Left forelimb (tissue), 1 donor: ENCODE results near the gene CLRN2.
A peak's percentile ranks its signal among the peaks of the same experiment; 100 is the strongest.
"Not testable (repeated sequence)": the region's sequence is repeated elsewhere in the genome, so short reads cannot be mapped to it uniquely, and the experiment has no call there.

Source experiments
- DNase-seq: peaks from one replicate; pipeline ENCODE4 v3.0.0-alpha.2; 2018; ENCODE audit warnings: low spot score

Gene CLRN2

GRCh38 chr4:17504081-17504480 lies 10.9 kb upstream of the CLRN2 start:
- no peak for DNase-seq

GRCh38 chr4:17510582-17510981 lies 4.4 kb upstream of the CLRN2 start:
- DNase-seq, result no peak

GRCh38 chr4:17511051-17511450 lies 3.9 kb upstream of the CLRN2 start:
- DNase-seq, result no peak

DNA sequence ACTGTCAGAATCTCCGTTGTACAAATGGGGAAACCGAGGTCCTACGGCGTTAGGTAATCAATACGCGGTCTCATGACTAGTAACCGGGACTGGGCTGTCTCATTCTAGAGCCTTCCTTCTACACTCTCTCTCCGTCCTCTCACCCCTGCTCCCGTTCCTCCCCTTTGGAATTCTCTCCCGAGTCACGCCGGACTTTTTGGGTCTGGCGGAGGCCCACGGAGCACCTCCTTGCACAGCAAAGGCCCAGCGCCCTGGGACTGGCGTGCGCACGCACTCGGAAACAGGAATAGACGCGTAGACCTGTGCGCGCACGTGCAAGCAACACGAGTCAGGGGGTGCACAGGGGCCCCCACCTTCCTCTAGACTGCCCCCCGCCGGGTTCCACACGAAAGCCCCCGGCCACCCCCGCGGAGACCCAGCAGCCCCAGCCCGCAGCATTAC lies 3.4 kb upstream of the CLRN2 start:
- peak; percentile 70 for DNase-seq

DNA sequence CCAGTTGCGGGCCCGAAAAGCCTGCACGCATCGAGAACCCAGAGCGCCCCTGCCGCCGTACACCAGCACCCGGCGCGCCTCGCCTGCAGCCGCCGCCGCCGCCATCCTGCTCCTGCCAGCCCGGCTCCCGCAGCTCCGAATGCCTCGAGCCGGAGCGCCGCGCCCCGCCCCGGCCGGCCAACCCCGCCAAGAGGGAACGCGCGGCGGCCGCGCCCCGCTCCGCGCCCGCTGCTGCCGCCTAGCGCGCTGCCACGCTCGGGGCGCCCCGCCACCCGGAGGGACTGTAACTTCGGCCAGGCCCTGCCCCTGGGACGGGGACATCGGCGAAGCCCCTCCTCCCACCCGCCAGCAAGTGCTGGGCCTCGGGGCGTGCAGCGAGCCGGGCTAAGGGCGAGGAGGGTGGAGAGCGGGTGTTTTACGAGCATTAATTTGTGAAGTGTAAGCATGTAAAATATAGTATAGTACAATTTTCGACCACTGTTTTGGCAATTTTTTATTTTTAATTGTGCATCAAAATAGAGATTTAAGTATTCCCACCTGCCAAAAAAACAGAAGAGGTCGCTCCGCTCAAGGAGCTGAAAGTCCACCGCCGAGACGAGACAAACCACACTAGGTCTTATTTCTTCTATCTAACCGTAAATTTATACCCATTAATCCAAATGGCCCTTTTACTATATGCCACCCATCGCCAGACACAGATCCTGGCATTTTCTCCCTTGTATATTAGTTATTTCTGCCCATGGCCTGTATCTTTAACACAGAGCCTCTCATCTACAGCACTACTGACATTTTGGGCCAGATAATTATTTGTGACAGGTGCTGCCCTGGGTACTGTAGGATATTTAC lies 2.8 kb upstream of the CLRN2 start, which contains the start of gene QDPR:
QDPR (minus strand) TSS at position 141 of the 846 bp plus-strand sequence; CDS start at position 105, 36 bp downstream.
- DNase-seq, result peak; percentile 85

DNA sequence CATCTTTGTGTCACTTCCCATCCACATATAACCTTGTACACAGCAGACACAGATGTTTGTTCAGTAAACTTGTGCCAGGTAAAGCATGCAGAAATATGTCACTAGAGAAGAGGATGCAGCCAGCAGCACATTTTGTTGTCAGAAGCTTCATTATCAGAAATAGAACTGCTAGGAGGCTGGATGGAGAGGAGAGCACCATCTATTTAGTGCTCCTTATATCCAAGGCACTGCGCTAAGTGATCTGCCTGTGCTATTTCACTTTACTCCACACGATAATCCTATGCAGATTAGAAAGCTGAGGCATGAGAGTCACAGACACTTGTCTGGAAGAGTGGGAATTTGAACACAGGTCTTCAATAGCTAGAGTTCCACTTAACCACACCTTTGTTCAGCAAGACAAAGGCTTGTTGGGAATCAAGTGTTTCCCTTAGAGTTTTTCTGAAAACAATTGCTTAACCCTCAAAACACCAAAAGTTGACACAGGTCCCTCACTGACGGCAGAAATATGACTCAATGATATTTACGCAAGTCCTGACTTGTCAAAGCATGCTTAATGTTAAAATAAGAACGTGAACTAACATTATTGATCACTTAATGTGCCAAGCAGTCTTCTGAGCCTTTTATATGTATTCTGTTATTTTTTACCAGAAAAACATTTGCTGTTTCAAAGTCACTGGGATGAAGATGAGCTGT lies 1.8 kb upstream of the CLRN2 start:
- no peak for DNase-seq

DNA sequence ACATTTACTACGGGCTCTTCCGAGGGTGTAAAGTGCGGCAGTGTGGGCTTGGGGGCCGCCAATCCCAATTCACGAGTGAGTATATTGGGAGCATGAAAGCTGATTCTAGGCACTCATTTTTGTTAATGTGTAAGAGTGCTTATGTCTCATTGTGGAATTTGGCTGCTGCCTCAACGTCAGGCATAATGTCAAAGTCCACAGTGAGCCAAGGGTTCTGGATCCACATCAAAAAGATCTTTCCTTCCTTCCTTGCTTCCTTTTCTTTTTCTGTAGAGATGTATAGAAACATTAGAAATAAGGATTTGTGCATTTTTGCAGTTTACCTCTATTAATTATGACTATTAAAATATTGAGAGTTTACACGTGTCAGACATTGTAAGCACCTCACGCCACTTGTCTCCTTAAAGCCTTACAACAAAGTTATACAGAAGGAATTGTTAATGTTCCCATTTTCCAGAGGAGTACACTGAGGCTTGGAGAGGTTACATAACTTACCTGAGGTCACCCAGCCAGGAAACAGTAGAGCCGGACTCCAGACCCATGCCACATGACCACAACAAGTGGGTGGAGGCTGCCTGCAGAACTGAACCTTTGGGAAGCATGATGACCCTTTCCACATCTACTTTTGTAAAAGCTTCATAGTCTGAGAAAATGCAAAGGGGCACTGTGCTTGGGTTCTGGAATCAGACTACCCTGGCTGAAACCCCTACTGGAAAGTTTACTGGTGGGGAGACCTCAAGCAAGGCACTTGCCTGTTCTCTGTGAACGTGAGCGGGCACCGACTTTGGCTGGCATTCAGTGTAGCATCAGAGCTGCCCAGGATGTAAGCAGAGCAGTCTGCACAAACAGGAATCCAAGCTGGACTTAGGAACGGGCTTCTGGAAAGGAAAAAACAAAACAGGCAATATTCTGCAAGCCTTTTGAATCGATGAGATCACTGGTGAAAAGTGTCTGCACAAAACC lies 761 bp downstream of the CLRN2 start:
- no peak for DNase-seq

GRCh38 chr4:17516980-17517379 lies 2.0 kb downstream of the CLRN2 start:
- no peak for DNase-seq

- DNase-seq, result no peak
Observed at GRCh38 chr4:17517664-17518063, 2.7 kb downstream of the CLRN2 start.

- DNase-seq, result no peak
Observed at GRCh38 chr4:17521595-17521994, 6.6 kb downstream of the CLRN2 start.

- DNase-seq, result no peak
Observed at GRCh38 chr4:17523662-17524061, 8.7 kb downstream of the CLRN2 start.

- DNase-seq, result no peak
Observed at GRCh38 chr4:17526695-17527477, 11.9 kb downstream of the CLRN2 start.

DNA sequence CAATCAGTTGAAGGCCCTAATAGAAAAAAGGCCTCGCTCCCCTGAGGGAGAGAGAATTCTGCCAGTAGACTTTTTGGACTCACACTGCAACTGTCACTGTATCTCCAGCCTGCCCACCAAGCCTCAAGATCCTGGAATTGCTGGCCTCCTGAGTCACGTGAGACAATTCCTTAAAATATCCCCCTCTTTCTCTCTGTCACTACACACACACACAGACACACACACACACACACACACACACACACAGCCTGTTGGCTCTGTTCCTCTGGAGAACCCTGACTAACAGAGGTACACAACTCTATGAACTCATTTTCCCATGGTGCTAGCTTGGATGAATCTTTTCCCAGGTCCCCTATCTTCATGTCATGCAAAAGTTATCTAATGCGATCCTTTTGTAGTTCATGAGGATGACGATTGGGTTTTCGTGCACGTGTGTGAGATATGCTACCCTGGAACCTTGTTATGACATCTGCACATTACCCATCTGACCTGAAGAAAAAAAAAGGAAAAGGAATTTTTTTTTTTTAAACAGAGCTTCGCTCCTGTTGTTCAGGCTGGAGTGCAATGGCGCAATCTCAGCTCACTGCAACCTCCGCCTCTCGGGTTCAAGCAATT lies 13.7 kb downstream of the CLRN2 start:
- no peak for DNase-seq

- no peak for DNase-seq
Observed at GRCh38 chr4:17531538-17532285, 16.7 kb downstream of the CLRN2 start.

GRCh38 chr4:17534705-17535104 lies 19.7 kb downstream of the CLRN2 start:
- DNase-seq, result no peak

- no peak for DNase-seq
Observed at GRCh38 chr4:17535242-17535641, 20.3 kb downstream of the CLRN2 start.

GRCh38 chr4:17535906-17536305 lies 20.9 kb downstream of the CLRN2 start:
- no peak for DNase-seq

DNA sequence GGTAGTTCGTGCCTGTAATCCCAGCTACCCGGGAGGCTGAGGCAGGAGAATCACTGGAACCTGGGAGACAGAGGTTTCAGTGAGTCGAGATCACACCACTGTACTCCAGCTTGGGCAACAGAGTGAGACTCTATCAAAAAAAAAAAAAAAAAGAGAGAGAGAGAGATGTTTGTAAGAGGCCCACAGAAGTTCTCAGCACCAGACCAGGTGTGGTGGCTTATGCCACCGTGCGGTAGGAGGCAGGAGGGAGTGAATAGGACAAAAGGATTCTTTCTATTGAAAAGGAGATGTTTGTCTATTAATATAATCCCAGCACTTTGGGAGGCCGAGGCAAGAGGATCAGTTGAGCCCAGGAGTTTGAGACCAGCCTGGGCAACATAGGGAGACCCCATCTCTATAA lies 22.1 kb downstream of the CLRN2 start:
- DNase-seq, result not testable (repeated sequence)

GRCh38 chr4:17544205-17544604 lies 29.2 kb downstream of the CLRN2 start:
- DNase-seq, result no peak

GRCh38 chr4:17544831-17545234 lies 29.9 kb downstream of the CLRN2 start:
- DNase-seq, result no peak
